A673 (cell line): Measurements from ENCODE around the gene ARHGAP4. TPM values are rescaled to one million over a fixed set of nuclear protein-coding genes. Genes with fewer than 3 reads are reported as not detected.

Experiments used
- BruUV-seq: library from RNA; stranded (reverse); fragments of 400-500 nt; replicated peaks from 2 replicates; lab custom pipeline; 2021; lab: Mats Ljungman, UMichigan
- CTCF ChIA-PET: fragments of 300-600 bp; sonication (Branson Sonifier 250); formaldehyde crosslinking; loops from one replicate; lab custom pipeline; 2022; ENCODE audit warnings: antibody characterized with exemption; lab: Charles Lee
- POLR2A ChIA-PET: fragments of 300-600 bp; sonication (Branson Sonifier 250); formaldehyde crosslinking; loops from one replicate; lab custom pipeline; 2022; ENCODE audit warnings: antibody characterized with exemption; ENCODE audit not compliant: low non-redundant PET; lab: Charles Lee
- DNase-seq: peaks from one replicate; pipeline ENCODE4 v3.0.0-alpha.2; 2015; ENCODE audit warnings: low spot score
- H3K27ac ChIP-seq: fragments of 200-600 bp; sonication (generic); 2 replicates; pipeline ENCODE4 v1.5.1; 2016; ENCODE audit warnings: mixed run types, low read depth, mild to moderate bottlenecking, mixed read lengths, antibody characterized with exemption, low read length; ENCODE audit not compliant: poor library complexity, severe bottlenecking
- H3K27me3 ChIP-seq: fragments of 200-600 bp; sonication (generic); replicated peaks from 2 replicates; pipeline ENCODE4 v1.6.1; 2017; ENCODE audit warnings: mixed run types, low read depth, mild to moderate bottlenecking, mixed read lengths, antibody characterized with exemption, low read length; ENCODE audit not compliant: insufficient read depth, poor library complexity
- H3K36me3 ChIP-seq: fragments of 200-600 bp; sonication (generic); 2 replicates; pipeline ENCODE4 v1.6.1; 2016; ENCODE audit warnings: mixed run types, mild to moderate bottlenecking, mixed read lengths, antibody characterized with exemption, low read length; ENCODE audit not compliant: insufficient read depth, poor library complexity, severe bottlenecking
- H3K4me1 ChIP-seq: fragments of 200-600 bp; sonication (generic); 2 replicates; pipeline ENCODE4 v1.6.1; 2017; ENCODE audit warnings: mixed run types, mild to moderate bottlenecking, mixed read lengths, antibody characterized with exemption, low read length; ENCODE audit not compliant: insufficient read depth, poor library complexity, severe bottlenecking
- H3K4me3 ChIP-seq: fragments of 200-600 bp; sonication (generic); 2 replicates; pipeline ENCODE4 v1.5.1; 2016; ENCODE audit warnings: low read depth, mixed run types, mild to moderate bottlenecking, mixed read lengths, low read length; ENCODE audit not compliant: poor library complexity, severe bottlenecking
- H3K9me3 ChIP-seq: fragments of 200-600 bp; sonication (generic); 2 replicates; pipeline ENCODE4 v1.6.1; 2016; ENCODE audit warnings: mixed run types, low read depth, mild to moderate bottlenecking, mixed read lengths, antibody characterized with exemption, low read length; ENCODE audit not compliant: poor library complexity, severe bottlenecking
- EZH2 ChIP-seq: fragments of 200-600 bp; sonication (generic); IDR thresholded peaks from 2 replicates; pipeline ENCODE4 v1.6.1; 2017; ENCODE audit warnings: borderline replicate concordance, low read depth, mild to moderate bottlenecking, mixed read lengths, antibody characterized with exemption, low read length; ENCODE audit not compliant: poor library complexity, severe bottlenecking
- intact Hi-C: fragments of 100-400 bp; cut with micrococcal nuclease; formaldehyde crosslinking; loops from one replicate; pipeline ENCODE4 v1.10.0; 2022; ENCODE audit not compliant: unreplicated experiment
- total RNA-seq: library from RNA; stranded (reverse); gene quantifications from 2 replicates; pipeline ENCODE4 v1.2.3, GENCODE V29; 2021
- TF ChIP-seq, protein P1 (sequence below): fragments of 300-800, 200-600 bp; sonication (generic); conservative IDR thresholded peaks from 2 replicates; pipeline ENCODE4 v1.5.1; 2017; ENCODE audit warnings: low read depth, mild to moderate bottlenecking, antibody characterized with exemption, low read length, moderate library complexity, mixed read lengths

ARHGAP4 gene
- total RNA-seq, 1 experiment from 2014 or later: 43.0 TPM

- Histone ChIP-seq H3K4me3 (no peak overlapping the region), H3K9me3 (no peaks in the 10 kb centered on the region), H3K27me3 (no peaks in the 10 kb centered on the region), H3K36me3 (no peaks in the 10 kb centered on the region), H3K27ac (no peak overlapping the region), H3K4me1 (no peaks in the 10 kb centered on the region)
- BruUV-seq: no TSS peak
- ChIA-PET POLR2A (no interaction called here), CTCF (no interaction called here)
- intact Hi-C loops: no loop called here
- DNase-seq: no peak
- TF ChIP-seq EZH2: no peak
- TF ChIP-seq, protein P1, sequence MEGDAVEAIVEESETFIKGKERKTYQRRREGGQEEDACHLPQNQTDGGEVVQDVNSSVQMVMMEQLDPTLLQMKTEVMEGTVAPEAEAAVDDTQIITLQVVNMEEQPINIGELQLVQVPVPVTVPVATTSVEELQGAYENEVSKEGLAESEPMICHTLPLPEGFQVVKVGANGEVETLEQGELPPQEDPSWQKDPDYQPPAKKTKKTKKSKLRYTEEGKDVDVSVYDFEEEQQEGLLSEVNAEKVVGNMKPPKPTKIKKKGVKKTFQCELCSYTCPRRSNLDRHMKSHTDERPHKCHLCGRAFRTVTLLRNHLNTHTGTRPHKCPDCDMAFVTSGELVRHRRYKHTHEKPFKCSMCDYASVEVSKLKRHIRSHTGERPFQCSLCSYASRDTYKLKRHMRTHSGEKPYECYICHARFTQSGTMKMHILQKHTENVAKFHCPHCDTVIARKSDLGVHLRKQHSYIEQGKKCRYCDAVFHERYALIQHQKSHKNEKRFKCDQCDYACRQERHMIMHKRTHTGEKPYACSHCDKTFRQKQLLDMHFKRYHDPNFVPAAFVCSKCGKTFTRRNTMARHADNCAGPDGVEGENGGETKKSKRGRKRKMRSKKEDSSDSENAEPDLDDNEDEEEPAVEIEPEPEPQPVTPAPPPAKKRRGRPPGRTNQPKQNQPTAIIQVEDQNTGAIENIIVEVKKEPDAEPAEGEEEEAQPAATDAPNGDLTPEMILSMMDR: no peak
Measured at GRCh38 chrX:153913211-153913610, 12.9 kb downstream of the ARHGAP4 start.

DNA sequence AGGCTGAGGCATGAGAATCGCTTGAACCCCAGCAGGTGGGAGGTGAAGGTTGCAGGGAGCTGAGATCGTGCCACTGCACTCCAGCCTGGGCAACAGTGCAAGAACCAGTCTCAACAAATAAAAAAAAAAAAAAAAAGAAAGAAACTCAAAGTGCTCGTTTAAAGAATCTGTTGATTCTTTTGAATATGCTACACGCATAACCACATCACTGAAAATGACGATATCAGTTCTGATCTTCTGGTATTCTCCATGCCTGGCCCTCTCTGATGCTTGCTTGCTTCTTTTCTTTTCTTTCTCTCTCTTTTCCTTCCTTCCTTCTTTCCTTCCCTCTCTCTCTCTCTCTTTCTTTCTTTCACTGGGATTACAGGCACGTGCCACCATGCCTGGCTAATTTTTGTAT, 14.3 kb downstream of the ARHGAP4 start:
- BruUV-seq: no TSS peak
- CTCF ChIA-PET: no interaction called here

GRCh38 chrX:153910446-153910845, 15.6 kb downstream of the ARHGAP4 start:
- no peak for TF ChIP-seq EZH2
- TF ChIP-seq, protein P1: no peak
- no peak overlapping the region for H3K27ac ChIP-seq
- no peak overlapping the region for H3K4me3 ChIP-seq
- no peak for DNase-seq
- POLR2A ChIA-PET: no interaction called here
- no peaks in the 10 kb centered on the region for H3K9me3 ChIP-seq
- CTCF ChIA-PET: no interaction called here
- H3K4me1 ChIP-seq: no peaks in the 10 kb centered on the region
- BruUV-seq: no TSS peak
- intact Hi-C loops: no loop called here
- H3K27me3 ChIP-seq: no peaks in the 10 kb centered on the region
- H3K36me3 ChIP-seq: no peaks in the 10 kb centered on the region

More for the DNA sequence above, 14.3 kb downstream of the ARHGAP4 start:
- POLR2A ChIA-PET: no interaction called here
- no peak for TF ChIP-seq EZH2
- TF ChIP-seq, protein P1: no peak
- H3K27ac ChIP-seq: no peak overlapping the region
- no peaks in the 10 kb centered on the region for H3K9me3 ChIP-seq
- intact Hi-C loops: no loop called here
- no peak for DNase-seq
- H3K36me3 ChIP-seq: no peaks in the 10 kb centered on the region
- H3K4me1 ChIP-seq: no peaks in the 10 kb centered on the region
- no peaks in the 10 kb centered on the region for H3K27me3 ChIP-seq
- no peak overlapping the region for H3K4me3 ChIP-seq
